SU-DHL-6 (cell line): ENCODE results near the gene FYCO1.

Experiments used
- EZH2phosphoT487 ChIP-seq: fragments of 200-600 bp; sonication (generic), shearing (Covaris generic); conservative IDR thresholded peaks from 2 replicates; pipeline ENCODE4 v1.6.1; 2018; ENCODE audit warnings: mild to moderate bottlenecking, antibody characterized with exemption, low read length, moderate library complexity, mixed read lengths
- TF ChIP-seq, protein P1 (sequence below): fragments of 200-600 bp; sonication (generic); IDR thresholded peaks from one replicate; pipeline ENCODE4 v1.5.1; 2017; ENCODE audit warnings: antibody characterized with exemption, mild to moderate bottlenecking, low read length, moderate library complexity; ENCODE audit not compliant: insufficient read depth, poor library complexity, severe bottlenecking

DNA sequence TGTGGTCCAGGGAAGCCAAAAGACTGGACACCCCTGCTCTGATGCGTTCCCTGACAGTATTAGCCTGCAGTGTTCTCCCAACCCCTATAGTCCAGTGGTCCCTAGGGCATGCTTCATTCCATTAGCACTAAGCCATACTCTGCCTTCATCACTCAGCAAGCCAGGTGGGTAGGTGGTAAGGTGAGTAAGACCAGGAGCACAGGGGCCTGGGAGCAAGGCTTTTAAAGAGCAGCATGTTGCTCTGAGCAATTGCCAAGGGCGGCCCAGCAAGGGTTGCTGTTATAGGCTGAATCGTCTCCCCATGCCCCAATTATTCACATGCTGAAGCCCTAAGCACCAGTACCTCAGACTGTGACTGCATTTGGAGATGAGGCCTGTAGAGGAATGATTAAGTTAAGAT, 41.3 kb downstream of the FYCO1 start:
- TF ChIP-seq, protein P1, sequence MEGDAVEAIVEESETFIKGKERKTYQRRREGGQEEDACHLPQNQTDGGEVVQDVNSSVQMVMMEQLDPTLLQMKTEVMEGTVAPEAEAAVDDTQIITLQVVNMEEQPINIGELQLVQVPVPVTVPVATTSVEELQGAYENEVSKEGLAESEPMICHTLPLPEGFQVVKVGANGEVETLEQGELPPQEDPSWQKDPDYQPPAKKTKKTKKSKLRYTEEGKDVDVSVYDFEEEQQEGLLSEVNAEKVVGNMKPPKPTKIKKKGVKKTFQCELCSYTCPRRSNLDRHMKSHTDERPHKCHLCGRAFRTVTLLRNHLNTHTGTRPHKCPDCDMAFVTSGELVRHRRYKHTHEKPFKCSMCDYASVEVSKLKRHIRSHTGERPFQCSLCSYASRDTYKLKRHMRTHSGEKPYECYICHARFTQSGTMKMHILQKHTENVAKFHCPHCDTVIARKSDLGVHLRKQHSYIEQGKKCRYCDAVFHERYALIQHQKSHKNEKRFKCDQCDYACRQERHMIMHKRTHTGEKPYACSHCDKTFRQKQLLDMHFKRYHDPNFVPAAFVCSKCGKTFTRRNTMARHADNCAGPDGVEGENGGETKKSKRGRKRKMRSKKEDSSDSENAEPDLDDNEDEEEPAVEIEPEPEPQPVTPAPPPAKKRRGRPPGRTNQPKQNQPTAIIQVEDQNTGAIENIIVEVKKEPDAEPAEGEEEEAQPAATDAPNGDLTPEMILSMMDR, result no peak
- TF ChIP-seq EZH2phosphoT487, result no peak
